GM12891 (cell line): ENCODE measurements around the gene RGS9.
"Not testable (repeated sequence)": the region's sequence is repeated elsewhere in the genome, so short reads cannot be mapped to it uniquely, and the experiment has no call there.

Source experiments
- PAX5 ChIP-seq: IDR thresholded peaks from 2 replicates; pipeline ENCODE4 v1.6.1; 2011; ENCODE audit warnings: low read length, moderate library complexity, mild to moderate bottlenecking; ENCODE audit not compliant: insufficient read depth, severe bottlenecking
- POLR2A ChIP-seq: IDR thresholded peaks from 2 replicates; pipeline ENCODE4 v1.6.1; 2011; ENCODE audit warnings: low read depth, low read length, control low read depth
- POLR2AphosphoS5 ChIP-seq: IDR thresholded peaks from 2 replicates; pipeline ENCODE4 v1.6.1; 2011; ENCODE audit warnings: low read depth, low read length, control low read depth
- POU2F2 ChIP-seq: IDR thresholded peaks from 2 replicates; pipeline ENCODE4 v1.6.1; 2011; ENCODE audit warnings: low read depth, mild to moderate bottlenecking, control low read depth, low read length, moderate library complexity
- SPI1 ChIP-seq: IDR thresholded peaks from 2 replicates; pipeline ENCODE4 v1.6.1; 2011; ENCODE audit warnings: low read depth, low read length, control low read depth

GRCh38 chr17:65116515-65116914 lies 20.7 kb upstream of the RGS9 start:
- not testable (repeated sequence) for TF ChIP-seq POLR2A, POU2F2, POLR2AphosphoS5, SPI1, PAX5
